Stomach (tissue), 9 donors: ENCODE results near the gene APEH. TPM values are rescaled to one million over a fixed set of nuclear protein-coding genes. Genes with fewer than 3 reads are reported as not detected.
A peak's percentile ranks its signal among the peaks of the same experiment; 100 is the strongest.

Experiments
- DNase-seq, 2 donors: peaks; one replicate each; pipeline versions ENCODE4 v3.0.0 to v3.0.0-alpha.2; 2013 to 2019
- H3K27ac ChIP-seq, 5 donors: fragments of 200-600 bp in 4 of 5; sonication (generic) in 4 of 5; one replicate each; pipeline ENCODE4 v1.5.1; 2013 to 2019; ENCODE audit warnings: mild to moderate bottlenecking in 1 of 5, moderate library complexity in 1 of 5
- H3K27me3 ChIP-seq, 3 donors: fragments of 200-600 bp; sonication (generic); one replicate each; pipeline ENCODE4 v1.5.1; 2017 to 2019; ENCODE audit warnings: mixed run types in 1 of 3
- H3K36me3 ChIP-seq, 4 donors: fragments of 200-600 bp; sonication (generic); 1 replicate in 3 of 4; 2 replicates in 1 of 4; pipeline ENCODE4 v1.5.1; 2016 to 2019
- H3K4me1 ChIP-seq, 4 donors: fragments of 200-600 bp; sonication (generic); one replicate each; pipeline ENCODE4 v1.5.1; 2016 to 2019
- H3K4me3 ChIP-seq, 4 donors: fragments of 200-600 bp; sonication (generic) in 3 of 4; one replicate each; pipeline ENCODE4 v1.5.1; 2016 to 2019; ENCODE audit warnings: mild to moderate bottlenecking in 1 of 4
- H3K9me3 ChIP-seq, 4 donors: fragments of 200-600 bp; sonication (generic); one replicate each; pipeline ENCODE4 v1.5.1; 2016 to 2019
- CTCF ChIP-seq, 7 experiments: fragments of 450-650 bp in 4 of 7; fragments of 200-600 bp in 3 of 7; sonication (generic) in 3 of 7; IDR thresholded peaks; one replicate each; pipeline ENCODE4 v1.5.1; 2016 to 2019; ENCODE audit warnings: antibody characterized with exemption in 7 of 7, control low read depth in 2 of 7, mild to moderate bottlenecking in 1 of 7
- EP300 ChIP-seq: sonication (generic); formaldehyde crosslinking; IDR thresholded peaks from one replicate; pipeline ENCODE4 v1.6.1; 2017; ENCODE audit warnings: antibody characterized with exemption
- POLR2A ChIP-seq, 4 donors: fragments of 450-650 bp; IDR thresholded peaks; one replicate each; pipeline ENCODE4 v1.6.1; 2016; ENCODE audit warnings: antibody characterized with exemption in 4 of 4, control low read depth in 2 of 4, mild to moderate bottlenecking in 1 of 4, moderate library complexity in 1 of 4
- POLR2AphosphoS5 ChIP-seq, 3 donors: sonication (generic); formaldehyde crosslinking; IDR thresholded peaks; one replicate each; pipeline ENCODE4 v1.6.1; 2016; ENCODE audit warnings: antibody characterized with exemption in 3 of 3
- WGBS, 5 donors: extraction: QIAGEN DNeasy Blood & Tissue Kit in 3 of 5; methylation state at CpG; one replicate each; pipeline versions ENCODE4 v1.1.5 to v1.1.7; 2013 to 2018; 5-methylcytosine and 5-hydroxymethylcytosine counted together
- intact Hi-C: fragments of 100-400 bp; cut with DNase I; formaldehyde crosslinking; loops from one replicate; pipeline ENCODE4 v1.15.1; 2023; ENCODE audit warnings: low total_unique reads
- polyA plus RNA-seq, 3 donors: library from polyadenylated mRNA; stranded (reverse); fragments of 200-250 nt; gene quantifications; one replicate each; pipeline ENCODE4 v1.2.3, GENCODE V29; 2013
- total RNA-seq, 5 donors: library from RNA; depleted of rRNA; stranded (reverse); fragments of >200 nt; gene quantifications; one replicate each; pipeline versions ENCODE4 v1.1.0 to v1.2.3, GENCODE V29; 2014 to 2016
- donor health status: healthy with polysubstance abuse.
- donor health status: Bipolar disorder and iron deficiency.
- donor health status: healthy.

The APEH gene
- total and polyA plus RNA-seq, 8 donors, result 23.9 to 104 (median 47.7) TPM

DNA sequence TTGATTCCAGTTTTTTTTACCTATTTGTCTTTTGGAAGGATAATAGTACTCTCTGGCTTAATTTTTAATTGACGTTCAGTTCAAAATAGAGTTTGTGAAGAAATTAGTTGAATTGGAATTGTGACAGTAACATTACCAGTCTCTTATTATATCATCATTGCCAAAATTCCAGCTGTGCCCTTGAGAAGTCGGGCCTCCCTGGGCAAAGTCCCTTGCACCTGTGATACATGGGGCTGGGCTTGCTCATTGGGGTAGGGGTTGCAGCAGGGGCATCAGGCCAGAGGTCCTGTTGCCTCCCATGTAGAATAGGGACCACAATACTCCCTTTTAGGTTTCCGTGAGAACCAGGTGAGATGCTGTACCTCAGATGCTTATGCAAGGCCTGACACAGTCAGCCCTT, 27.9 kb upstream of the APEH start:
- Histone ChIP-seq H3K27ac (no peak overlapping the region), H3K4me1 (peaks cover 0 to 8% (median 0%) of the 10 kb centered on the region in 4 donors), H3K36me3 (no peaks in the 10 kb centered on the region), H3K9me3 (no peaks in the 10 kb centered on the region), H3K4me3 (no peak overlapping the region), H3K27me3 (no peaks in the 10 kb centered on the region)
- 80 to 86% (median 82%) methylated on average over 3 of the region's 3 CpGs for WGBS, 5 donors
- intact Hi-C loops, result no loop called here
- DNase-seq, result no peak
- TF ChIP-seq CTCF (IDR thresholded peaks at IDR 0.05) (no peak), POLR2AphosphoS5 (IDR thresholded peaks at IDR 0.05) (no peak), POLR2A (IDR thresholded peaks at IDR 0.05) (no peak), EP300 (no peak)

GRCh38 chr3:49647741-49648140, 26.4 kb upstream of the APEH start:
- TF ChIP-seq EP300, result no peak
- TF ChIP-seq POLR2A (IDR thresholded peaks at IDR 0.05), result no peak
- intact Hi-C loops, result no loop called here
- Histone ChIP-seq H3K27ac (peak overlapping the region in 1 of 5 donors; percentile 20), H3K4me1 (peaks cover 0 to 8% (median 0%) of the 10 kb centered on the region in 4 donors), H3K36me3 (no peaks in the 10 kb centered on the region), H3K9me3 (no peaks in the 10 kb centered on the region), H3K4me3 (no peak overlapping the region), H3K27me3 (no peaks in the 10 kb centered on the region)
- peak in 1 of 2 donors; percentile 71 for DNase-seq
- 33 to 59% (median 40%) methylated on average over 2 of the region's 2 CpGs for WGBS, 5 donors

GRCh38 chr3:49648354-49649019, 25.7 kb upstream of the APEH start:
- DNase-seq, result no peak
- Histone ChIP-seq H3K4me1 (peaks cover 0 to 8% (median 0%) of the 10 kb centered on the region in 4 donors), H3K36me3 (no peaks in the 10 kb centered on the region), H3K9me3 (no peaks in the 10 kb centered on the region), H3K4me3 (no peak overlapping the region), H3K27ac (peak overlapping the region in 1 of 5 donors; percentile 20), H3K27me3 (no peaks in the 10 kb centered on the region)
- 65 to 79% (median 77%) methylated on average over 2 to 3 of the region's 3 CpGs for WGBS, 5 donors
- TF ChIP-seq POLR2A (IDR thresholded peaks at IDR 0.05) (no peak), CTCF (IDR thresholded peaks at IDR 0.05) (no peak), EP300 (no peak), POLR2AphosphoS5 (IDR thresholded peaks at IDR 0.05) (no peak)
- intact Hi-C loops, result no loop called here

- DNase-seq, result no peak
- no peaks in the 10 kb centered on the region for H3K9me3 ChIP-seq
- H3K4me1 ChIP-seq, result peaks cover 0 to 8% (median 0%) of the 10 kb centered on the region in 4 donors
- TF ChIP-seq POLR2A (IDR thresholded peaks at IDR 0.05), result no peak
- no peak for TF ChIP-seq POLR2AphosphoS5 (IDR thresholded peaks at IDR 0.05)
- TF ChIP-seq EP300, result no peak
- intact Hi-C loops, result no loop called here
- no peak overlapping the region for H3K4me3 ChIP-seq
- H3K27ac ChIP-seq, result no peak overlapping the region
- no peaks in the 10 kb centered on the region for H3K27me3 ChIP-seq
- H3K36me3 ChIP-seq, result no peaks in the 10 kb centered on the region
- WGBS, 5 donors, result 90 to 100% (median 93%) methylated on average over 1 of the region's 1 CpG; no CpG with 5 or more reads in 1 of the 5 donors
Observed at GRCh38 chr3:49649576-49649975, 24.6 kb upstream of the APEH start.

- H3K4me3 ChIP-seq, result no peak overlapping the region
- no peak overlapping the region for H3K27ac ChIP-seq
- H3K36me3 ChIP-seq, result no peaks in the 10 kb centered on the region
- TF ChIP-seq EP300, result no peak
- no peak for TF ChIP-seq POLR2A (IDR thresholded peaks at IDR 0.05)
- TF ChIP-seq CTCF (IDR thresholded peaks at IDR 0.05), result no peak
- TF ChIP-seq POLR2AphosphoS5 (IDR thresholded peaks at IDR 0.05), result no peak
- no peaks in the 10 kb centered on the region for H3K9me3 ChIP-seq
- peaks cover 0 to 8% (median 0%) of the 10 kb centered on the region in 4 donors for H3K4me1 ChIP-seq
- intact Hi-C loops, result no loop called here
- 65 to 92% (median 75%) methylated on average over 1 of the region's 1 CpG for WGBS, 5 donors
- DNase-seq, result no peak
- no peaks in the 10 kb centered on the region for H3K27me3 ChIP-seq
Observed at GRCh38 chr3:49650177-49650576, 24.0 kb upstream of the APEH start.
